ENCODE data around the gene LRRC2.
"Not testable (repeated sequence)": the region's sequence is repeated elsewhere in the genome, so short reads cannot be mapped to it uniquely, and the experiment has no call there.

The LRRC2 gene

GRCh38 chr3:46522201-46522600 is 43.9 kb downstream of the LRRC2 start:
- not testable (repeated sequence) for DNase-seq

DNA sequence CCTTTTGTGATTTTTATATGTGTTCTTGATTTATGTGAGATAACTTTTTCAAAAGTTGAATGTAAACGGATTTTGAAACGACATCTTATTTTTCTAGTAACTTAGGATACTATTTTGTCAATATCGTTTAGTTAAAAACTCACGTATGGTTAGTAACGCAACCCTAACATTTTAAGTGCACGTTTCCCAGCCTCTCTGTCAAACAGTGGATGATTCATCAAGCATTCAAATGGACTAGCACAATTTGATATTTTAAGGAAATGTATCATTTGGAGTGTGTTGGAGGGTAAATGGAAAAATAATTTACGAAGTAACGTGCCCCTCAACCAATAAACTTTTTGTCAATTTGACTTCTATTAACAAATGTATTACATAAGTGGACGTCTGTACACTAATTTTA is 45.0 kb downstream of the LRRC2 start:
- DNase-seq, result no peak

DNA sequence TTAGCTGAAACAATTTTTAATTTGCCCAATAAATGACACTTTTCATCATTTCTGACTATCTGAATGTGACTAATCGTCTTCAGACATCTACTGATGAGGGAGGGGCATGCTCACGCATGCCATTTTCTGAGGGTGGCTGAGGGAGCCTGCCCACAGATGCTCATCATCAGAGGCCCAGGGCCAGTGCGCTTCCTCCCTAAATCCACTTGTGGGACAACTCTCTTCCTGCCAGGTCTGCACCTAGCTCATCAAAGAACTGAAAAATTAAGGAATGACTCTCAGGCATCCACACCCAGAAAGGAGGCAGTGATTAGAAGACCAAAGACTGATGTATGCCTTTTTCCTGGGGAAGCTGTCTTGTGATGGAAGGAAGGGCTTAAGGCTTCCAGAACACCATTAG is 45.6 kb downstream of the LRRC2 start:
- no peak for DNase-seq

GRCh38 chr3:46519952-46520351 is 46.1 kb downstream of the LRRC2 start:
- no peak for DNase-seq

DNA sequence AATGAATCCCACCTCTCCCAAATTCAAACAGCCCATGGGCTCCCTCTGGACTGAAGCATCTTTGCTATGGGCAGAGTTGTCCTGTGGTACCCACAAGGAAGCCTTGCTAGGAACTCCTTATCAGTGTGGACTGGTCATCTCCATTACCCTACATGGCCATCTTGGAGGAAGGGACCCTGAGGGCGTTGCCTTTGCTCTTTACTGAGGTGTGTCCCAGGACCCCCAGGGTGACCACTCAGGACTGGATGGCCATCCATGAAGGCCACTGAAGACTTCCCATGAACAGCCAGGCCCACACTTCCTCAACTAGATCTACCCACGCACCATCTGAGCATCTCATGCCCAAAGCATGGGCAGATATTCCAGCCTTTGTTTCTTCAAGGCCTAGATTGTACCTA is 48.3 kb downstream of the LRRC2 start:
- DNase-seq, result no peak

GRCh38 chr3:46517016-46517783 is 48.9 kb downstream of the LRRC2 start:
- DNase-seq, result no peak

- no peak for DNase-seq
Measured at GRCh38 chr3:46516521-46516920, 49.6 kb downstream of the LRRC2 start.

- no peak for DNase-seq
Measured at GRCh38 chr3:46512191-46512749, 53.8 kb downstream of the LRRC2 start.

DNA sequence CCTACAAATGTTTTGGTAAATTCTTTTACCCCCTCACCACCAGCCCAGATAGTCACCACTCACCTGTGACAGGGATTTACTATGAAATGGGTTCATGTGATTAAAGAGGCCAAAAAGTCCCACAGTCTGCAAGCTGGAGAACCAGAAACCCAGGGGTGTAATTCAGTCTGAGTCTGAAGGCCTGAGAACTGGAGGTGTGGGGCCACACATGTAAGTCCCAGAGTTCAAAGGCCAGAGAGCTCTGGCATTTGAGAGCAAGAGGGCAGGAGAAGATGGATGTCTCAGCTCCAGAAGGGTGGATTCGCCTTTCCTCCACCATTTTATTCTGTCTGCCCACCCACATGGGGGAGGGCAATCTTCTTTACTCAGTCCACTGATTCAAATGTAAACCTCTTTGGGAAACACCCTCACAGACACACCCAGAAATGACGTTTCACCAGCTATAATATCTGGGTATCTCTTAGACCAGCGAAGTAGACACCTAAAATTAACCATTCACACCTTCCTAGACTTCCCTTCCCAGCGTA is 56.4 kb downstream of the LRRC2 start:
- no peak for DNase-seq

DNA sequence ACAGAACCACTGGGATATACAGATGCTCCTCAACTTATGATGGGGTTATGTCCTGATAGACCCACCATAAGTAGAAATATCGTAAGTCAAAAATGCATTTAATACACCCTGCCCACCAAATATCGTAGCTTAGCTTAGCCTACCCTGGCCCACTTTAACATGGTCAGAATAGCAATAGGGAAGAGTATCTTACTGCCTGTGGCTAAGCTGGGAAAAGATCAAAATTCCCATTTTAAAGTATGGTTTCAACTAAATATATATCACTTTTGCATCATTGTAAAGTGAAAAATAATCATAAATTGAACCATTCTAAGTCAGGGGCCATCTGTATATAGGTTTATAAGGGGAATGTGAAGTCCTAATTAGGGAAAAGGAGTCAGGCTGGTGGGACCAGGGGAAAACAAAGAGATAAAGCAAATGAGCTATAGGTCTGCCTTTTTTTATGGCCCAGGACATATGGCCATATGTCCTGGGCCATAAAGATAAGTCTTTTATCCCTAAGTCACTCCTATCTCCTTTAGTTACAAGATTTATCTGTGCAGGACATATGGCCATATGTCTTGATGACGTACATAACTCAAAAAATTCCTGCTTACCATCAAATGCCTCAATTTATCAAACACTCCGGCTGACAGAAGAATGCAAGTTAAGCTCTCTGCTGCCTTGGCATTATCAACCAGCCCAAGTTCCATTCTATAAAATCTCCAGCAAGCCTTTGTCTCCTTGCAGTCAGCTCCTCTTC is 57.1 kb downstream of the LRRC2 start:
- no peak for DNase-seq

GRCh38 chr3:46506526-46506925 is 59.6 kb downstream of the LRRC2 start:
- DNase-seq, result no peak

- DNase-seq, result no peak
Measured at GRCh38 chr3:46505953-46506352, 60.1 kb downstream of the LRRC2 start.

DNA sequence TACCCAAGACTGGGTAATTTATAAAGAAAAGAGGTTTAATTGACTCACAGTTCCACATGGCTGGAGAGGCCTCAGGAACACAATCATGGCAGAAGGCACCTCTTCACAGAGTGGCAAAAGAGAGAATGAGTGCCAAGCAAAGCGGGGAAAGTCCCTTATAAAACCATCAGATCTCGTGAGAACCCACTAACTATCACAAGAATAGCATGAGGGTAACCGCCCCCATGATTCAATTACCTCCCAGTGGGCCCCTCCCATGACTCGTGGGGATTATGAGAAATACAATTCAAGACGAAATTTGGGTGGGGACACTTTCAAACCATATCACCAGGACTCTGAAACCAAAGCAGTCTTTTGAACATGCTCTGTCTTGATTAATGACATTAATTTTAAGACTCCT is 61.3 kb downstream of the LRRC2 start:
- no peak for DNase-seq

DNA sequence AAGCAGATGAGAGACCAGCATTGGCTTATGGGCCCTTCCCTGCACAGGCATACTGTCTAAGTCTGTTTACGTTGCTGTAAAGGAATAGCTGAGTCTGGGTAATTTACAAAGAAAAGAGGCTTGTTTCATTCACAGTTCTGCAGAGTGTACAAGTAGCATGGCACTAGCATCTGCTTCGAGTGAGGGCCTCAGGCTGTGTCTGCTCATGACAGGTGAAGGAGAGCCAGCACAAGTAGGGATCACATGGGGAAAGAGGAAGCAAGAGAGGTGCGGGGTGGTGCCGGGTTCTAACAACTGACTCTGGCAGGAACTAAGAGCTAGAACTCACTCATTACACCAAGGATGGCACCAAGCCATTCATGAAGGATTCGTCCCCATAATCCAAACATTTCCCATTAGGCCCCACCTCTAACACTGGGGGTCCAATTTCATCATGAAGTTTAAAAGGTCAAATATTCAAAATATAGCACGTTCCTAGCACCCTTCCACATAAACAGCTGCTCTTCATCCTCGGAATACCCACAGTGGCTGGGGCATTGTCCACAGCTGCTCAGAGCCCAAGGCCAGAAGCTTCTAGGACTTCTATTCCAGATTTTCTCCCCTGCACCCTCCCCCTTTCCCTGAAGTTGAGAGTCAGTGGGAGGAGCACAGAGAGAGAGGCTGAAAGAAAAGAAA is 62.8 kb downstream of the LRRC2 start:
- DNase-seq, result no peak

- DNase-seq, result no peak
Measured at GRCh38 chr3:46501702-46502101, 64.4 kb downstream of the LRRC2 start.

- DNase-seq, result no peak
Measured at GRCh38 chr3:46500656-46501635, 65.2 kb downstream of the LRRC2 start.

- no peak for DNase-seq
Measured at GRCh38 chr3:46498916-46499519, 67.1 kb downstream of the LRRC2 start.

DNA sequence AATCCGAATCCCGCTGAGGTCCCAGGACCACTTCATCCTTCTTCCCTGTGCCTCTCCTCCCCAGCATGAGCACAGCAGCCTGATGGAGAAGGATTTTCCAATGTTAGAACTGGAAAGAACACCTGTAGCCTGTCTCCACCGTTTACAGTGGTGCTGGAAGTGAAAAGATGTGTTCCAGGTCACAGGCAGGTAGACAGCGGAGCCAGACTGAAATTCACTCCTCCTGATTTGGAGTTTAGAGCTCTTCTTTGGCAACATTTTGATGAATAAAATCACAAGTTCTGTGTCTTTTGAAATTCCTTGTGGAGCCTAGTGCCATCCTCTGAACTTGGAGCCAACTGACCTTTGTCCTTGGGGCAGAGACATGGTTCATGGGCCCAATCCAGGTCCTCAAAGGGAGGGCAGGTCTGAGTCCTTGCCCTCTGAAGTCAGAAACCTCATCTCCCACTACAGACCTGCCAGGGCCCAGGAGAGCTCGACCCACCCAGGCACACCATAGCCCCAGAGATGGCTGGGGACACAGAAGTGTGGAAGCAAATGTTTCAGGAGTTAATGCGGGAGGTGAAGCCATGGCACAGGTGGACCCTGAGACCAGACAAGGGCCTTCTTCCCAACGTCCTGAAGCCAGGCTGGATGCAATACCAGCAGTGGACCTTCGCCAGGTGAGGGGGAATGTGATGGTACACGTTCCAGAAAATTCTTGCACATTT is 68.4 kb downstream of the LRRC2 start, which contains the start of gene RTP3:
RTP3 (plus strand) TSS at position 421 of the 710 bp plus-strand sequence; CDS start at position 508, 87 bp downstream.
- no peak for DNase-seq

DNA sequence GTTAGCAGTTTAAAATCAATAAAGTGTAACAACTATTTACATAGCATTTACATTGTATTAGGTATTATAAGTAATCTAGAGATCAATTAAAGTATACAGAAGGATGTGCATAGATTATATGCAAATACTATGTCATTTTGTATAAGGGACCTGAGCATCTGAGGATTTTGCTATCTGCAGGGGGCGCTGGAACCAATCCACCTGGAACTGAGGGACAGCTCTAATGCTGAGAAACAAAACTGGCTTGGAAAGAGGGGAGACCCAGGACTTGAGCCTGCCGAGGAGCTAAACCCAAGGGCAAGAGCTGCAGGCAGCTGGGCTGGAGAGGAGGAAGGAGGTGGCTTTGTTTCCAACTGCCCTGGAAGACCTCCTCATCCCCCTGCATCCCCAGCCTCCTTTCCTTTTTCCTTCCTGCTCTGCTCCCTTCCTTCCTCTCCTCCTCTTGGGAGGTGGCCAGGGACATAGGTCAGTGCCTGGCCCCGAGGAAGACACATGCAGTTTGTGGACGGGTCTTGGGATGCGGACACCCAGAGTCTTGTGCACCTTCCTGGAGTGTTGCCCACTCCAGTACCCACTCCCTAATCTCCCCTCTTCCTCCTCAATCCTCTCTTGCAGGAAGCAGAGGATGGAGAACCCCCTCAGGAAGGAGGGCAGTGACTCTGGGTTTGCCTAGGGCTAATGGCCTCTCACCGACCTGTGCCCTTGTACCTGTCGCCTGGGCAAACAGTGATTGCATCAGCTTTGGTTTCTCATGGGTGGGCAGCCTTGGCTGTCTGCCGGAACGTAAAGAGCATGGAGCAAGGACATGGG is 69.2 kb downstream of the LRRC2 start:
- DNase-seq, result no peak

- DNase-seq, result no peak
Measured at GRCh38 chr3:46495901-46496456, 70.1 kb downstream of the LRRC2 start.
